ENCODE results near the gene RBCK1.
A peak's percentile ranks its signal among the peaks of the same experiment; 100 is the strongest.
"Not testable (repeated sequence)": the region's sequence is repeated elsewhere in the genome, so short reads cannot be mapped to it uniquely, and the experiment has no call there.

The RBCK1 gene

DNA sequence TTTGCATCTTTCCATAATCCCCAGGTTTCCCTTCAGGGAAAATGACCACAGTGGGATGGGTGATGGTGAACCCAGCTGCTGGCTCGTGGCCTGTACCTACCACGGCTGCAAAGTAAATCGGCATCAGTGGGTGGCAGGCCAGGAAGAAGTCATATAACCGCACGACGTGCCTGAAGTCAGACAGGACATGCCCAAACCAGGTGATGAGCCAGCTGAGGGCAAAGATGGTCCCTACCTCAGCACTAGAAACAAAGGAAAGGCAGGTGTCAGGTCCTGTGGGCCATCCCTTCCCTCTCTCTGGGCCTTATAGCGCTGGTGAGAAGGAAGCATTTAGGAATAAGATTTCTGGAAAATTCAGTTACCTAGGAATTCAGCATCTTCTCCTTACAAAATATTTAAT, 32.0 kb downstream of the RBCK1 start:
- FAIRE-seq = no peak

DNA sequence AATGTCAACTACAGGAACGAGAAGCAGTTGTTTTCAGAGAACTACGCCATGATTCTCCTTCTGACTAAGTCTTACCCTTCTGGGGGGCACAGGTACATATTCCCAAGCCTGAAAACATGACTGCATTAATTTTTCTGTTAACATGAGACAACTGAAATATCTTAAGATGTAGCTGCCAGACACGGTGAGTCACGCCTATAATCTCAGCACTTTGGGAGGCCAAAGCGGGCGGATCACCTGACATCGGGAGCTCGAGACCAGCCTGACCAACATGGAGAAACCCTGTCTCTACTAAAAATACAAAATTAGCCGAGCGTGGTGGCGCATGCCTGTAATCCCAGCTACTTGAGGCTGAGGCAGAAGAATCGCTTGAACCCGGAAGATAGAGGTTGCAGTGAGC, 32.5 kb downstream of the RBCK1 start:
- FAIRE-seq = no peak

GRCh38 chr20:443223-443775, 35.2 kb downstream of the RBCK1 start:
- no peak for FAIRE-seq

DNA sequence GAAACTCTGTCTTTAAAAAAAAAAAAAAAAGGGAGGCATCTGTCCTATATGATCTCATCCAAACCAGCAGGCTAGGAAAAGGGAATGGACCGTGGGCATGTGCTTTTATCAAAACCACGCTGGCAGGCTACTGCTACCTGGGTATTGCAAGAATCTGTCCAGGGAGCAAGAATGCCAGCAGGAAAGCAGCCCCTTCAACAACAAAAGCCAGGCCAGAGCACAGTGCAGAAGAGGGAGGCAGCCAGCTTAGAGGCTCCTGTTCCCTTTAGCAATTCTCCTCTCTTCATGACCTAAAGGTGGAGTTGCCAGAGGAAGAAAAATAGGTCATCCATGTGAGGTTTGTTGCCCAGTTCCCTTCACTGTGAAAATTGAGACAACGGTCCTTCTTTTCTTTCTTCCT, 36.0 kb downstream of the RBCK1 start:
- FAIRE-seq = no peak

- no peak for FAIRE-seq
These were observed 36.8 kb downstream of the RBCK1 start for GRCh38 chr20:444862-445426.

- FAIRE-seq = no peak
These were observed 37.6 kb downstream of the RBCK1 start for GRCh38 chr20:445514-446336.

DNA sequence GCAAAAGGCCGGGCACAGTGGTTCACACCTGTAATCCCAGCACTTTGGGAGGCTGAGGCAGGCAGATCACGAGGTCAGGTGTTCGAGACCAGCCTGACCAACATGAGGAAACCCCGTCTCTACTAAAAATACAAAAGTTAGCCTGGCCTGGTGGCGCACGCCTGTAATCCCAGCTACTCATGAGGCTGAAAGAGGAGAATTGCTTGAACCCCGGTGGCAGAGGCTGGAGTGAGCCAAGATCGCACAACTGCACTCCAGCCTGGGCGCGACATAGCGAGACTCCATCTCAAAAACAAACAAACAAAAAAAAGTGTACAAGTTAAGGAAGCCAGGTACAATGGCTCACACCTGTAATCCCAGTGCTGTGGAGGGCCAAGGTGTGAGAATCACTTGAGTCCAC, 43.9 kb downstream of the RBCK1 start:
- not testable (repeated sequence) for FAIRE-seq

GRCh38 chr20:454951-455350, 46.9 kb downstream of the RBCK1 start:
- no peak for FAIRE-seq

- no peak for FAIRE-seq
These were observed 50.7 kb downstream of the RBCK1 start for GRCh38 chr20:458776-459175.

GRCh38 chr20:460180-460579, 52.1 kb downstream of the RBCK1 start:
- no peak for FAIRE-seq

DNA sequence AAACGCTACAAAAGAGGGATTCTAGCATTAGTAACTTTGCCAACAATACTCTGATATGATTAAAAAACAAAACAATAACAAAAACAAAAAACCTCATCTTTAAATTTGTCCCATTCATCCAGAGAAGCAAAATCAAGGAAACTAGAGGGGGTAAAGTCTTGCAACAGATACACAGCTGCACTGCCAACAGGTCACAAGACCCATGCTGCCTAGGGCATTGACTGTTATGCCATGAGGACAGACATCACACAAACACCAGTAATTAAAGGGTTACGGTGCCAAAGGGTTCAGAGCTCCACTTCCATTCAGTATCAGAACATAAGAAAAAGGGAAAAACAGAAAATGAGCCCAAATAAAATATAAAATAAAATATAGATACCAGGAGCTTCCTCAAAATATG, 52.6 kb downstream of the RBCK1 start:
- no peak for FAIRE-seq

GRCh38 chr20:461254-462198, 53.4 kb downstream of the RBCK1 start:
- no peak for FAIRE-seq

- peak; percentile 25 for FAIRE-seq
These were observed 54.3 kb downstream of the RBCK1 start, which contains the start of gene TBC1D20 for GRCh38 chr20:462199-462991. TSS of gene TBC1D20 (minus strand) at chr20:462533. CDS start at chr20:462405, 128 bp downstream.

- no peak for FAIRE-seq
These were observed 59.7 kb downstream of the RBCK1 start for GRCh38 chr20:467755-468154.

GRCh38 chr20:469746-470490, 61.8 kb downstream of the RBCK1 start:
- no peak for FAIRE-seq

DNA sequence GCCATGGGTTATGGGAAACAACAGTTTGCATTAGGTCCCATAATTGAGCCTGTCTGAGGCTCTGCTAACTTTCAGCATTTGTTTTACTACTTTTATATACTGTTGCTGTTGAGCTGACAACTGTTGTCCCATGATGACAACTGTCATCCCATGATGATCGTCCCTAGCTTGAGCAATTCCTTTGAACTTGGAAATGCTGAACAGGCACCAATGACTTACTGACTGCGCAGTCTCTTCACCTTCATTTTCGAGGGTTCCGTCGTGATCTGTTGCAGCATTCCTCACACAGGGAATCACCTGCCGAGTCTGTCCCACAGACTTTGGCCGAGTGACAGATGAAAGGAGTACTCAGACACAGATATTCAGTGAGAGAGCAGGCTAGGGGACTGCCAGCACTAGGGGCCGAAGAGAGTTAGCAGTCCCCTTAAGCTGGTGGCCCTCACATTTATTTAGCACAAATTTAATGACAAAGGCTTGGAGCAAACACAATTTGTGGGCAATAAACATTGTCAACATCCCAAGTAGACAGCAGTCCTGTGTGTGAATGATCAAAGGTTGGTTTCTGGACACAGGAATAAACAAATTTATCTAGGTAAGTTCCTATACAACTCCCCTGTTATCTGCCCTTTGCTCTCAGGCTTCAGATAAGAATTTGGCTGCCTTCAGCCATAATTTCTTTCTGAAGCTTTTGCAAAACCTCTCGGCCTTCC, 64.2 kb downstream of the RBCK1 start:
- FAIRE-seq = no peak

GRCh38 chr20:472889-473292, 64.8 kb downstream of the RBCK1 start:
- FAIRE-seq = no peak

GRCh38 chr20:474581-474980, 66.5 kb downstream of the RBCK1 start:
- FAIRE-seq = no peak

DNA sequence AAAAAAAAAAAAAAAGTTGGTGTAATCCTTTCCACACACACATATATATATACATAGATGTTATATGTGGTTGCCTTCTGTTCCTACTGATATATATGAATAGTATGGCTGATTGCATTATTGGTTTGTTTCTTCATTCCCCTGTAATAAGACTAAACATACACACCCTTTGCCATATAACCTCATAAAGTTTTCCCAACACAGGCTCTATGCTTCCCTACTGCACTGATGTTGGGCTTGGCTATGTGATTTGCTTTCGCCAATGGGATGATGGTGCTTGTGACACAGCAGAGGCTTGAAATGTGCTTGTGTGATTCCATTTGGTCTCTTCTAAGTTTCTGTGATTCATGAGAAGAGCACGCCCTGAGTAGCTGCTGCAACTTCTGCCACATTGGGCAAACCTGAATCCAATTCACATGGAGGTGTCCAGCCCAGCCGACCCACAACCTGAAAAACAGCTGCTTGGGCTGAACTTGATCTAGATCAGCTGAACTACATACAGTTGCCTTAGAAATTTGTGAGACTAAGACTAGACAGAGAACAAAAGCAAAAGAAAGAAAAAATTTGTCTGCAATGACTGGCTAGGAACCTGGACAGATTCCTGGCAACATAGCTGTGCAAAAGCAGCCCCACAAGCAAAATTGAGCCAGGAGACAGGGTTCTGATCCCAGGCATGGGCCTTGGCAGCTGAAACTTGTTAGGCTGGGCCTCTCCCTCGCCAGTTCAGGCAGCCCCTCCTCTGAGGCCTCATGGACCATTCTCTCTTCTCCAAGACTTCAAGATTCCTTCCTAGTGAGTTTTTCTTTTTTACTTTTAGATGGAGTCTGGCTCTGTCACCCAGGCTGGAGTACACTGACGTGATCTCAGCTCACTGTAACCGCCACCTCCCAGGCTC, 67.6 kb downstream of the RBCK1 start:
- no peak for FAIRE-seq

Data from G401.6 (cell line).